ENCODE data around the gene CCDC191.

The CCDC191 gene
- 2.5 to 19.3 (median 15.1) reads per million in 3 experiments for total RNA-seq

GRCh38 chr3:114056130-114057010, at the start of gene CCDC191, which contains the start of gene QTRT2:
Gene CCDC191 (minus strand): TSS chr3:114056526. CDS start chr3:114056466, 60 bp downstream.
Gene QTRT2 (plus strand): TSS chr3:114056737. CDS start chr3:114065258, 8,521 bp downstream.
- peak; percentile 98 for DNase-seq

- no peak for DNase-seq
Measured at GRCh38 chr3:114104414-114104813, 48.1 kb upstream of the CCDC191 start.

- DNase-seq, result no peak
Measured at GRCh38 chr3:114103858-114104257, 47.5 kb upstream of the CCDC191 start.

- no peak for DNase-seq
Measured at GRCh38 chr3:114103181-114103580, 46.9 kb upstream of the CCDC191 start.

GRCh38 chr3:114101101-114101500, 44.8 kb upstream of the CCDC191 start:
- DNase-seq, result no peak

GRCh38 chr3:114095796-114096195, 39.5 kb upstream of the CCDC191 start:
- no peak for DNase-seq

- DNase-seq, result no peak
Measured at GRCh38 chr3:114093596-114093995, 37.3 kb upstream of the CCDC191 start.

- DNase-seq, result no peak
Measured at GRCh38 chr3:114093016-114093380, 36.7 kb upstream of the CCDC191 start.

GRCh38 chr3:114092151-114093015, 36.1 kb upstream of the CCDC191 start:
- no peak for DNase-seq

- no peak for DNase-seq
Measured at GRCh38 chr3:114089675-114090074, 33.3 kb upstream of the CCDC191 start.

GRCh38 chr3:114086356-114086755, 30.0 kb upstream of the CCDC191 start:
- no peak for DNase-seq

- no peak for DNase-seq
Measured at GRCh38 chr3:114083112-114083511, 26.8 kb upstream of the CCDC191 start.

- no peak for DNase-seq
Measured at GRCh38 chr3:114081037-114081436, 24.7 kb upstream of the CCDC191 start.

- DNase-seq, result no peak
Measured at GRCh38 chr3:114080201-114080600, 23.9 kb upstream of the CCDC191 start.

GRCh38 chr3:114079761-114080160, 23.4 kb upstream of the CCDC191 start:
- no peak for DNase-seq

GRCh38 chr3:114078126-114078525, 21.8 kb upstream of the CCDC191 start:
- DNase-seq, result no peak

- DNase-seq, result no peak
Measured at GRCh38 chr3:114076711-114077110, 20.4 kb upstream of the CCDC191 start.

GRCh38 chr3:114071786-114072185, 15.5 kb upstream of the CCDC191 start:
- DNase-seq, result no peak

- DNase-seq, result no peak
Measured at GRCh38 chr3:114068336-114068735, 12.0 kb upstream of the CCDC191 start.

GRCh38 chr3:114067804-114068203, 11.5 kb upstream of the CCDC191 start:
- no peak for DNase-seq

- no peak for DNase-seq
Measured at GRCh38 chr3:114060906-114061655, 4.8 kb upstream of the CCDC191 start.

- no peak for DNase-seq
Measured at GRCh38 chr3:114058646-114059045, 2.3 kb upstream of the CCDC191 start.

- no peak for DNase-seq
Measured at GRCh38 chr3:114057011-114057347, 653 bp upstream of the CCDC191 start.
